ENCODE measurements around the gene C9orf50. TPM values are rescaled to one million over a fixed set of nuclear protein-coding genes. Genes with fewer than 3 reads are reported as not detected.

C9orf50 gene
- total RNA-seq, 4 donors from 2014 or later = not detected

- Histone ChIP-seq H3K27me3 (no peaks in the 10 kb centered on the region), H3K4me3 (no peak overlapping the region), H3K27ac (peak overlapping the region in 2 of 4 donors; percentile 6 to 25), H3K4me1 (peaks cover 3 to 13% (median 9%) of the 10 kb centered on the region in 3 donors), H3K9me3 (no peaks in the 10 kb centered on the region), H3K36me3 (no peaks in the 10 kb centered on the region)
- TF ChIP-seq POLR2A (IDR thresholded peaks at IDR 0.05) (no peak), CTCF (IDR thresholded peaks at IDR 0.05) (no peak)
- WGBS, 2 donors = 65 to 76% methylated on average over 12 to 16 of the region's 34 CpGs
- DNase-seq = no peak
- intact Hi-C loops (cut with DNase I) = no loop called here
Measured at GRCh38 chr9:129576546-129577543, 44.1 kb downstream of the C9orf50 start.

GRCh38 chr9:129575818-129576217 lies 45.1 kb downstream of the C9orf50 start:
- Histone ChIP-seq H3K27ac (peak overlapping the region; percentile 3 to 25 (median 18)), H3K9me3 (no peaks in the 10 kb centered on the region), H3K36me3 (no peaks in the 10 kb centered on the region), H3K4me1 (peaks cover 7 to 20% (median 13%) of the 10 kb centered on the region in 3 donors), H3K4me3 (no peak overlapping the region), H3K27me3 (no peaks in the 10 kb centered on the region)
- TF ChIP-seq CTCF (IDR thresholded peaks at IDR 0.05) (no peak), POLR2A (IDR thresholded peaks at IDR 0.05) (no peak)
- 68 to 72% methylated on average over 8 to 9 of the region's 9 CpGs for WGBS, 2 donors
- no peak for DNase-seq
- intact Hi-C loops (cut with DNase I) = no loop called here

- Histone ChIP-seq H3K4me1 (peaks cover 15 to 28% (median 21%) of the 10 kb centered on the region in 3 donors), H3K27me3 (no peaks in the 10 kb centered on the region), H3K36me3 (no peaks in the 10 kb centered on the region), H3K9me3 (no peaks in the 10 kb centered on the region), H3K4me3 (no peak overlapping the region), H3K27ac (peak overlapping the region; percentile 3 to 30 (median 18))
- intact Hi-C loops (cut with DNase I) = no loop called here
- WGBS, 2 donors = 67 to 68% methylated on average over 5 to 13 of the region's 13 CpGs
- DNase-seq = no peak
- TF ChIP-seq POLR2A (IDR thresholded peaks at IDR 0.05) = no peak
- no peak for TF ChIP-seq CTCF (IDR thresholded peaks at IDR 0.05)
Measured at GRCh38 chr9:129574911-129575585, 45.9 kb downstream of the C9orf50 start.

GRCh38 chr9:129573977-129574376 lies 46.9 kb downstream of the C9orf50 start:
- H3K36me3 ChIP-seq = no peaks in the 10 kb centered on the region
- 92 to 93% methylated on average over 5 of the region's 5 CpGs for WGBS, 2 donors
- H3K4me3 ChIP-seq = no peak overlapping the region
- H3K27me3 ChIP-seq = peaks cover 0 to 3% (median 0%) of the 10 kb centered on the region in 4 donors
- H3K9me3 ChIP-seq = no peaks in the 10 kb centered on the region
- intact Hi-C loops (cut with DNase I) = no loop called here
- no peak overlapping the region for H3K27ac ChIP-seq
- no peak for DNase-seq
- H3K4me1 ChIP-seq = peaks cover 24 to 38% (median 31%) of the 10 kb centered on the region in 3 donors
- no peak for TF ChIP-seq POLR2A (IDR thresholded peaks at IDR 0.05)
- TF ChIP-seq CTCF (IDR thresholded peaks at IDR 0.05) = no peak

GRCh38 chr9:129572517-129572916 lies 48.4 kb downstream of the C9orf50 start:
- Histone ChIP-seq H3K27ac (no peak overlapping the region), H3K9me3 (no peaks in the 10 kb centered on the region), H3K36me3 (no peaks in the 10 kb centered on the region), H3K27me3 (peaks cover 0 to 14% (median 0%) of the 10 kb centered on the region in 4 donors), H3K4me1 (peaks cover 32 to 53% (median 44%) of the 10 kb centered on the region in 3 donors), H3K4me3 (no peak overlapping the region)
- intact Hi-C loops (cut with DNase I) = no loop called here
- DNase-seq = no peak
- WGBS, 2 donors = 6 to 40% methylated on average over 1 to 4 of the region's 10 CpGs
- TF ChIP-seq POLR2A (IDR thresholded peaks at IDR 0.05) (no peak), CTCF (IDR thresholded peaks at IDR 0.05) (no peak)
